ENCODE results near the gene ONECUT3.

DNA sequence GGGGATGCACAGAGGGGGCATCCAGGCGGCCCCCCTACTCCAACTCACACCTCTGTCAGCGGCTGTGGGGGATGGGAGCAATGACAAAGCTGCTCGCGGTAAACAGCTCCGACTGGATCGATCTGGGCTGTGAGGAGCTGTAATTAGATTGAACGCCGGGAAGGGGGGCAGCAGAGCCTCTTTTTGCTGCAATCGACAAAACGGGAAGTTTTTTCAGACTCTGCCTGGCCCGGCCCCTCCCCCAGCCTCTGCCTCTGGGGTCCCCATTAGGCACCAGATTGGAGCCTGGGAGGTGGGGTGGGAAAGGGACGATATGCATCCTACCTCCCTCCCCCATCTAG is 16.3 kb downstream of the ONECUT3 start:
- TF ChIP-seq, protein P1, sequence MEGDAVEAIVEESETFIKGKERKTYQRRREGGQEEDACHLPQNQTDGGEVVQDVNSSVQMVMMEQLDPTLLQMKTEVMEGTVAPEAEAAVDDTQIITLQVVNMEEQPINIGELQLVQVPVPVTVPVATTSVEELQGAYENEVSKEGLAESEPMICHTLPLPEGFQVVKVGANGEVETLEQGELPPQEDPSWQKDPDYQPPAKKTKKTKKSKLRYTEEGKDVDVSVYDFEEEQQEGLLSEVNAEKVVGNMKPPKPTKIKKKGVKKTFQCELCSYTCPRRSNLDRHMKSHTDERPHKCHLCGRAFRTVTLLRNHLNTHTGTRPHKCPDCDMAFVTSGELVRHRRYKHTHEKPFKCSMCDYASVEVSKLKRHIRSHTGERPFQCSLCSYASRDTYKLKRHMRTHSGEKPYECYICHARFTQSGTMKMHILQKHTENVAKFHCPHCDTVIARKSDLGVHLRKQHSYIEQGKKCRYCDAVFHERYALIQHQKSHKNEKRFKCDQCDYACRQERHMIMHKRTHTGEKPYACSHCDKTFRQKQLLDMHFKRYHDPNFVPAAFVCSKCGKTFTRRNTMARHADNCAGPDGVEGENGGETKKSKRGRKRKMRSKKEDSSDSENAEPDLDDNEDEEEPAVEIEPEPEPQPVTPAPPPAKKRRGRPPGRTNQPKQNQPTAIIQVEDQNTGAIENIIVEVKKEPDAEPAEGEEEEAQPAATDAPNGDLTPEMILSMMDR (conservative IDR thresholded peaks at IDR 0.05; ENCODE audit: low read length): no peak
- TF ChIP-seq EZH2phosphoT487 (IDR thresholded peaks at IDR 0.05; ENCODE audit: borderline replicate concordance, low read depth, low read length): no peak

All from OCI-LY7 (cell line).